Measurements from ENCODE around the gene MTA1. TPM values are rescaled to one million over a fixed set of nuclear protein-coding genes. Genes with fewer than 3 reads are reported as not detected.

MTA1 gene
- total RNA-seq, 2 donors from 2014 or later = 93.4 to 252 TPM

DNA sequence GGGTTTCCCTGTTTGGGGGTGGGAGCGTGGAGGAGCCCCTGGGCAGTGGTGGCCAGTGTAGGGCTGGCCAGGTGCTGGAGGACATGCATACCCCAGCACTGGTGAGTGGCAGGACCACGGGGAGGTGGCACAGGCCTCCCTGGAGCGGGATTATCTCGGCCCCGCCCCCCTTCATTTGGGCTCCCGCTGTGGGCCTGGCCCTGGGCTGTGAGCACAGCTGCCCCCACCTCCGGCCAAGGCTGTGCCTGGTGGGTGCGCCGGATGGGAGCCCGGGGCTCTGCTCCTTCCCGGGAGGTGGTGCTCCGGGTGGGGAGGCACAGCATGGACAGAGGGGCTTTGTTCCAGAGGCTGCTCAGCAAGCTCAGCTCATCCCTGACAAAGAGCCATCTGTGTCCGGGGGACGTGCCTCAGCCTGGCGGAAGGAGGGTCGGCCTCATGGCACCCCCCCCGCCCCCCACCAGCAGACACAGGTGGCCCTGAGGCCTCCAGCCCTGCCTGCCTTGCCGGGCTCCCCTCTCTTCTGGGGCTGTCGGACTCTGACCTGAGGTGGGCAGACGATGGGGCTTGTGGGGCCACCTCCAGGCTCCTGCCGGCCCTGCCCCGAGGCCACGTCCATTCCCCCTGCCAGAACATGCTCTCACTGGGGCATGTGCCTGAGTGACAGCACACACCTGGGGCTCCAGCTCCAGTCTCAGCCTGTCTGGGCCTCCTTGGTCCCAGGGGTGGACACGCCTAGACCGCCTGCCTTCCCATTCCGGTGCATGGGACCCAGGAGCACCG is 79.8 kb downstream of the MTA1 start:
- H3K4me3 Mint-ChIP-seq = no peak overlapping the region
- no peaks in the 10 kb centered on the region for H3K4me1 Mint-ChIP-seq (ENCODE audit: low read depth in 2 of 2)
- no peaks in the 10 kb centered on the region for H3K9me3 Mint-ChIP-seq
- H3K36me3 Mint-ChIP-seq = no peaks in the 10 kb centered on the region
- DNase-seq (ENCODE audit: low spot score) = no peak
- no peaks in the 10 kb centered on the region for H3K27me3 Mint-ChIP-seq
- no peak for ATAC-seq
- no peak overlapping the region for H3K27ac Mint-ChIP-seq

DNA sequence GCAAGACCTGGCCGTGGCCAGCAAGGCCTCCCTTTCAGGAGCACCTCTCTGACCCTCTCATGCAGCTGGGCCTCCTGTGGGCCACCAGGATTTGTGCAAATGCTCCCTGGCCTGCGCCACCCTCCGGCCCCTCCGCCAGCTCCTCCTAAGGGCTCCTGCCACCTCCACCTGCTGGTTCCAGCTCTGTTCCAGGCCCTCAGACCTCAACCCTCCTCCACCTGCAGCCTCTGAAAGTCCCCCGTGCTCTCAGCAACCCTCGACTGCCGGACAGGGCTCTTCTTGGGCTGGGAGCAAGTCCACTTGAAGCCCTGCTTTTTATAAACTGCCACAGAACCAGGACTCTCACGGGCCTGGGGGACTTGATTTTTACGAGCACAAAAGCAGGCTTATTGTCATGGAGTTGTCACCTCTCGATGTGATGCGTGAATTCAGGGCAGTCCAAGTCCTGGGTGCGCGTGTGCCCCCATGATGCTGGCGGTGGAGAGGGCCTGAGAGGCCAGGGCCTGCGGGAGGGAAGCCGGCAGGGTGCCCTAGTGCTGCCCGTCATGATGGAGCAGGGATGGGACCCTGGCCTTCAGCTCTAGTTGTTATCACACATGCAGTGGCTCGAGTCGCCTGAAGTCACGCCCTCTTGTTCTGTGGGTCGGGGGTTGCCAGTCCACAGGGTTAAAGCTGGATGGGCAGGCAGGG is 80.6 kb downstream of the MTA1 start:
- Mint-ChIP-seq H3K9me3 (no peaks in the 10 kb centered on the region), H3K27ac (no peak overlapping the region), H3K4me3 (no peak overlapping the region), H3K36me3 (no peaks in the 10 kb centered on the region), H3K27me3 (no peaks in the 10 kb centered on the region), H3K4me1 (ENCODE audit: low read depth in 2 of 2) (no peaks in the 10 kb centered on the region)
- DNase-seq (ENCODE audit: low spot score) = no peak
- no peak for ATAC-seq

DNA sequence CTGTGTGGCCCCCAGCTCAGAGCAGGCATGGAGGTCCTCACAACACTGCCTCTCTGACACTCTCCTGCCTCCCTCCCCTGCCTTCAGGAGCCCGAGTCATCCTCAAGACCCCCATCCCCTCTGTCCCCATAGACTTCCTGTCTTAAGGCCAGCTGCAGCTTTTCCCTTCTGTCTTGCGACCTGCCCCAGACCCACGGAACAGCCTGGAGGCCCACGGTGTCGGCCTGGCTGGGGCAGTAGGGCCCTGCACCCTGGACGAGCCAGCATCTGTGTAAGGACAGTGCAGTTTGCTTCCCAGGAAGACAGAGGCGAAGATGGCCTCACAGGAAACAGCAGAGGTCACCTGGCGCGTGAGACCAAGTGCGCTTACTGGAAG is 81.1 kb downstream of the MTA1 start:
- H3K9me3 Mint-ChIP-seq = no peaks in the 10 kb centered on the region
- no peaks in the 10 kb centered on the region for H3K4me1 Mint-ChIP-seq (ENCODE audit: low read depth in 2 of 2)
- ATAC-seq (no peak), DNase-seq (ENCODE audit: low spot score) (no peak)
- no peak overlapping the region for H3K27ac Mint-ChIP-seq
- no peak overlapping the region for H3K4me3 Mint-ChIP-seq
- no peaks in the 10 kb centered on the region for H3K36me3 Mint-ChIP-seq
- H3K27me3 Mint-ChIP-seq = no peaks in the 10 kb centered on the region

DNA sequence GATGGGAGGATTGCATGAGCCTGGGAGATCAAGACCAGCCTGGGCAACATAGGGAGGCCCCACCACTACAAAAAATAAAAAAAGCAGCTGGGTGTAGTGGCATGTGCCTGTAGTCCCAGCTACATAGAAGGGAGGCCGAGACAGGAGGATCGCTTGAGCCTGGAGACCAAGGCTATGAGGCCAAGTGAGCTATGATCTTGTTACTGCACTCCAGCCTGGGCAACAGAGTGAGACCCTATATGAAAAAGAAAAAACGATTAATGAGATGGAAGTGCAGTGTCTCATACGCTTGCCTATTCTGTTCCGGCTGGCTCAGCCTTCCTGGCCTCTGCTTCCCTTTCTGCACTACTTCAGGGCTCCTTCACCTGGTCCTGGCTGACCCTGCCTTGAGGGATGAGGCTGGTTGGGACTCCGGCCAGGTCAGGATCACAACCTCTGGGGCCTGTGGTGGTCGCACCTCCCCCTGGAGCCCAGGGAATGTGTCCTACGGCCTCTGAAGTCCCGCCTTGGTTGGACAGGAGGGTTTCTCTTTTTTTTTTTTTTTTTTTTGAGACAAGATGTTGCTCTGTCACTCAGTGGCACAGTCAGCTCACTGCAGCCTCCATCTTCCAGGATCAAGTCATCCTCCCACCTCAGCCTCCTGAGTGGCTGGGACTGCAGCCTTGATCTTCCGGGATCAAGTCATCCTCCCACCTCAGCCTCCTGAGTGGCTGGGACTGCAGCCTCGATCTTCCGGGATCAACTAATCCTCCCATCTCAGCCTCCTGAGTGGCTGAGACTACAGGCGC is 82.1 kb downstream of the MTA1 start:
- no peak for ATAC-seq
- H3K4me1 Mint-ChIP-seq (ENCODE audit: low read depth in 2 of 2) = no peaks in the 10 kb centered on the region
- H3K4me3 Mint-ChIP-seq = no peak overlapping the region
- H3K27ac Mint-ChIP-seq = no peak overlapping the region
- no peaks in the 10 kb centered on the region for H3K27me3 Mint-ChIP-seq
- DNase-seq (ENCODE audit: low spot score) = no peak
- no peaks in the 10 kb centered on the region for H3K36me3 Mint-ChIP-seq
- H3K9me3 Mint-ChIP-seq = no peaks in the 10 kb centered on the region

DNA sequence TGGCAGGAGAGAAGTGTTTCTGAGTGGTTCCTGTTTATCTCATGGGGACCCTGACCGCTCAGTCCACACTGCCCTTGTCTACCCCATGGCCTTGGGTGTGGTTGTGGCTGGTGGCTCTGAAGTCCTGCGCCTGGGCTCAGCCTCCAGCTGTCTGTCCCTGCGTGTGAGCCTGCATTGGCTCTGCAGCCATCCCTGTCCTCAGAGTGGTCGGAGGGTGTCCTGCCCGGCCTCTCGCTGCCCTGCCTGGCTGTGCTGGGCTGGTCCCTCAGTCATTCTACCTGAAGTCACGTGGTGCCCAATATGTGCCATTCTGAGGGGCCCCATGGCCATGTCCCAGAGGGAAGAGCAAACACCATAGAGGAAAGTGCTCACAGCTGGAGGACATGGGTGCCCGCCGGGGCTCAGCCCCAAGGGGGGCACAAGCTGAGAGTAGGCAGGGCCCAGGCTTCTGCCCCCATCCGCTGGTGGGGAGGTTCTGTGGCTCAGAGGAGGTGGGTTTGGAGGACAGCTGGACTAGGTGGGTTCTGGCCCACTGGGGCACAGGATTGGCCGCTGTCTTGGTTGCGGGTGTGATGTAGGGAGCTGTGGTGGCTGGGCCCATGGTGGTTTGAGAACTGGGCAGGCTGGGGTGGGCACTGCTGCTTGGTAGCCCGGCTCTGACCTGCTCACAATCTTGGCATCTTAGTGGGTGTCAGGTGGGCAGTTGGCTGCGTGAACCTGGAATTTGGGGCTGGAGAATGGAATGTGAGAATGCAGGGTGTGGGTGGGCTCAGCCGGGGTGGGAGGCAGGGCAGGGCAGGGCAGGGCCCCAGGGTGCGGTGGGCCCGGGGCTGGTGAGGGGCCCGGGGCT is 83.0 kb downstream of the MTA1 start:
- Mint-ChIP-seq H3K27me3 (peaks cover 0 to 4% of the 10 kb centered on the region in 2 donors), H3K4me3 (no peak overlapping the region), H3K36me3 (no peaks in the 10 kb centered on the region), H3K27ac (no peak overlapping the region), H3K9me3 (no peaks in the 10 kb centered on the region), H3K4me1 (ENCODE audit: low read depth in 2 of 2) (no peaks in the 10 kb centered on the region)
- DNase-seq (ENCODE audit: low spot score) (no peak), ATAC-seq (no peak)

DNA sequence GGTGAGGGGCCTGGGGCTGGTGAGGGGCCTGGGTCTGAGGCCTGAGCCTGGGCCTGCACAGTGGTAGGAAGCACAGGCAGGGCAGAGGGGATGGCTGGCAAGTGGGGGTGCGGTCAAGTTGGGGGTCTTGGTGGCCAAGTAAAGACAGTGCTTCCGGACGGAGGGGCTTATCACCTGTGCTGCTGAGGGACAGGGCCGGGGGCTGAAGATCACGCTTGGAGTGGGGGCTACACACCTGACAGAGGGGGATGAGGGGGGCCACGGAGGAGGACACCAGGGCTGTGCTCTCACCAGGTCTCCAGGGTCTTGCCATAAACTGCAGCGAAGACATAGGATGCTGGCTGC is 83.6 kb downstream of the MTA1 start:
- no peak for DNase-seq (ENCODE audit: low spot score)
- Mint-ChIP-seq H3K36me3 (no peaks in the 10 kb centered on the region), H3K4me1 (ENCODE audit: low read depth in 2 of 2) (no peaks in the 10 kb centered on the region), H3K9me3 (no peaks in the 10 kb centered on the region), H3K4me3 (no peak overlapping the region), H3K27ac (no peak overlapping the region), H3K27me3 (peaks cover 4 to 9% of the 10 kb centered on the region in 2 donors)
- ATAC-seq = no peak

DNA sequence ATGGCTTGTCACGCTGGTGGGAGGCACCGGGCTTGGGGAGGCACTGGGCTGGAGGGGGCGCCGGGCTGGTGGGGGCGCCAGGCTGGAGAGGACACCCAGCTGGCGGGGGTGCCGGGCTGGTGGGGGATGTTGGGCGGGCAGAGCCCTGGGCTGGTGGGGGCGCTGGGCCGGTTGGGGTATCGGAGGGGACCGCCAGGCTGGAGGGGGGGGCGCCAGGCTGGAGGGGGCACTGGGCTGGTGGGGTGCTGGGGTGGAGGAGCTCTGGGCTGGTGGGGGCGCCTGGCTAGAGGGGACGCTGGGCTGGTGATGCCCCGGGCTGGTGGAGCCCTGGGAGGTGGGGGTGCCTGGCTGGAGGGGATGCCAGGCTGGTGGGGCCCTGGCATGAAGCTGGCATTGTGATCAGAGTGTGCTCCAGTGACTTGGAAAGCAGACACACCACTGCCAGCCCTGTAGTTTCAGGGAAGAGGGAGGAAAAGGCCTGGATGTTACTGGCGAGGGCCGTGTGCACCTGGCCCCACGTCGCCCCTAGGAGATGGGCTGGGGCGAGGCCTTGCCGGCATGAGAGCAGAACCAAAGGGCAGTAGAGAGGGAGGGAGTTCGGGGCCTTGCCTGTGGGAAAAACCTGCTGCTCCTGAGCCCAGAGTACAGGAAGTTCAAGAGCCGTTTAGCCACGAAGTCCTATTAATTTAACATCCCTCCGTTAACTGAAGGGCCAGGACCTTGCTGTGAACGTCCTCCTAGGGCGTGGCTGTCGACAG is 84.5 kb downstream of the MTA1 start:
- Mint-ChIP-seq H3K9me3 (no peaks in the 10 kb centered on the region), H3K36me3 (no peaks in the 10 kb centered on the region), H3K4me3 (no peak overlapping the region), H3K27ac (no peak overlapping the region), H3K27me3 (peaks cover 9 to 16% of the 10 kb centered on the region in 2 donors), H3K4me1 (ENCODE audit: low read depth in 2 of 2) (no peaks in the 10 kb centered on the region)
- no peak for ATAC-seq
- DNase-seq (ENCODE audit: low spot score) = no peak

DNA sequence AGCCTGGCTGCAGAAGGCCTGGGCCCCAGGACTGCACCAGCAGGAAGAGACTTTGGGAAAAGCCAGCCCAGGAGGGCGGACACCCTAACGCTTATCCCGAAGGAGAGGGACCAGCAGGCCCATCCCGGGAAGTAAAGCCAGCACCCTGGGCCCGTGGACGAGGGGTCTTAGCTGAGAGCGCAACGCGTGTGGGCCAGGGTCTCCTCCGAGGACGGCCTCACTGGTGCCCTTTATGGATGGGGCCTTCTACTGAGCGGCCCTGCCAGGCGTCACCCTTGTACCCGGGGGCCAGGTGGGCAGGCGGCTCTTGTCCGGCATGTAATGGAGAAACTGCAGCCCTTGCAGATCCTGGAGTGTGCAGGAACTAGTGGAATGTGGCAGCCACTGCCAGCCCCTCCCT is 85.5 kb downstream of the MTA1 start:
- Mint-ChIP-seq H3K4me3 (no peak overlapping the region), H3K9me3 (no peaks in the 10 kb centered on the region), H3K27me3 (peaks cover 10 to 16% of the 10 kb centered on the region in 2 donors), H3K27ac (no peak overlapping the region), H3K36me3 (no peaks in the 10 kb centered on the region), H3K4me1 (ENCODE audit: low read depth in 2 of 2) (no peaks in the 10 kb centered on the region)
- no peak for DNase-seq (ENCODE audit: low spot score)
- no peak for ATAC-seq

DNA sequence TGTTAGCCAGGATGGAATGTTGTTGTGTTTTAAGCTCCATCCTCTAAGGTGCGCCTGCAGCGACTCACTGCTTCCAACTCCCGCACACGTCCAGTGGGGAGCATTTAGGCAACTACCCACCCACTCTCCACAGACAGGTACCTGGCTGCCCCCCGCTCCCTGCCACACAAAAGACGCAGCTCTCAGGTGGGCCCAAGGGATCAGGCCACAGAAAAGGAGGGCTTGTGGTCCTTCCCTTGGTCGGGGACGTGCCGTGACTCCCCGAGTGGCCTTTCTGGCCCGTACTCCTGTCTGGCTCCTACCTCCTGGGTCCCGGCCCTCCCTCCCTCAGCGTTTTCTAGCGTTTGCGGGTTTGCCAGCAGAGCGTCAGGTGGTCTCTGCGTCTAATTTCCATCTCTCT is 87.6 kb downstream of the MTA1 start:
- H3K4me1 Mint-ChIP-seq (ENCODE audit: low read depth in 2 of 2) = no peaks in the 10 kb centered on the region
- no peaks in the 10 kb centered on the region for H3K9me3 Mint-ChIP-seq
- peaks cover 13 to 23% of the 10 kb centered on the region in 2 donors for H3K27me3 Mint-ChIP-seq
- ATAC-seq = no peak
- DNase-seq (ENCODE audit: low spot score) = no peak
- no peaks in the 10 kb centered on the region for H3K36me3 Mint-ChIP-seq
- no peak overlapping the region for H3K27ac Mint-ChIP-seq
- H3K4me3 Mint-ChIP-seq = no peak overlapping the region

DNA sequence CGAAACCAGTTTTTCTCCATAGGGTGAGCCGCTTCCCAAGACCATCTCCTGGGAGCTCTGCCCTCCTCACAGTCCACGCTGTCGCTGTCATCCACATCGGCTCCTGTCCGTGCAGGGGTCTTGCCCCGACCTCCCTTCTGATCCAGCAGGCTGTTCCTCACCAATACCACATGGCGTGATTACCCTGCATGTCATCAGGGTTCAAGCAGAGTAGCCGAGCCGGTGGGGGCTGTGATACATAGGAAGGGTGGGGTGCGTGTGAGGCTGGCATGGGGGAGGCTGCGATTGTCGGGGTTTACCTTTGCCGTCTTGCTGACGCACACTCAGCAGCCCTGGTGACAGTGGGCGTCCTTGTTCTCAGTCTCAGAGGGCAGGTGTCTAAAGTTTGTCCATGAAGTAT is 88.4 kb downstream of the MTA1 start:
- DNase-seq (ENCODE audit: low spot score) (no peak), ATAC-seq (no peak)
- no peaks in the 10 kb centered on the region for H3K4me1 Mint-ChIP-seq (ENCODE audit: low read depth in 2 of 2)
- peaks cover 13 to 23% of the 10 kb centered on the region in 2 donors for H3K27me3 Mint-ChIP-seq
- H3K36me3 Mint-ChIP-seq = no peaks in the 10 kb centered on the region
- H3K27ac Mint-ChIP-seq = no peak overlapping the region
- no peak overlapping the region for H3K4me3 Mint-ChIP-seq
- no peaks in the 10 kb centered on the region for H3K9me3 Mint-ChIP-seq

DNA sequence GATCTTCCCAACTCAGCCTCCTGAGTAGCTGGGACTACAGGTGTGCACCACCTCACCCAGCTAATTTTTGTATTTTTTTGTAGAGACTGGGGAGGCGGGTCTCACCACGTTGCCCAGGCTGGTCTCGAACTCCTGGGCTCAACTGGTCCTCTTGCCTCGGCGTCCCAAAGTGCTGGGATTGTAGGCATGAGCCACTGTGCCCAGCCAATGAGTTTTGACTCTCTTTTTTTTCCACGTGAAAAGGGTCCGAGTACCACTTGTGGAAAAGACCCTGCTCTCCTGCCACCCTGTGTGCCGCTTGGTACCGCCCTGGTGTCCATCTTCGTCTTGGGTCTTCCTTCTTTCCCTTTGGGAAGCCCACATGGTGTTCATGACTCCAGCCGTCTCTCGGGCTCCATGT is 89.0 kb downstream of the MTA1 start:
- DNase-seq (ENCODE audit: low spot score) = no peak
- no peaks in the 10 kb centered on the region for H3K9me3 Mint-ChIP-seq
- peaks cover 13 to 23% of the 10 kb centered on the region in 2 donors for H3K27me3 Mint-ChIP-seq
- no peak overlapping the region for H3K27ac Mint-ChIP-seq
- no peaks in the 10 kb centered on the region for H3K4me1 Mint-ChIP-seq (ENCODE audit: low read depth in 2 of 2)
- H3K4me3 Mint-ChIP-seq = no peak overlapping the region
- no peaks in the 10 kb centered on the region for H3K36me3 Mint-ChIP-seq
- ATAC-seq = no peak

DNA sequence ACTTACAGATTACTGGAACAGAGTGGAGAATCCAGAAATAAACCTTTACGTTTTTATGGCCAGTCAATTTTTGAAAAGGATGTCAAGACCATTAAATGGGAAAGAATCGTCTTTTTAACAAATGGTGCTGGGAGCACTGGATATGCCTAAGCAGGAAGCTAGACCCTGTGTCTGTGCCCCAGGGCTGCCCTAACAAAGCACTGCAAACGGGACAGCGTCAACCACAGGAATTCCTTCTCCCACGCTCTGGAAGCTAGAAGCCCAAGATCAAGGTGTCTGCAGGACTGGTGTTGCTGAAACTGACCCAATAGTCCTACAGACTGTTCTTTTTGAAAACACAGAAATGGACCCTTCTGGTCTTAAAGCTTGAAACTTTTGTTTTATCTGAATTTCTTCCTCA is 97.5 kb downstream of the MTA1 start:
- no peak for ATAC-seq
- H3K27me3 Mint-ChIP-seq = peaks cover 19 to 37% of the 10 kb centered on the region in 2 donors
- H3K4me3 Mint-ChIP-seq = no peak overlapping the region
- H3K36me3 Mint-ChIP-seq = no peaks in the 10 kb centered on the region
- H3K4me1 Mint-ChIP-seq (ENCODE audit: low read depth in 2 of 2) = no peaks in the 10 kb centered on the region
- no peak for DNase-seq (ENCODE audit: low spot score)
- H3K27ac Mint-ChIP-seq = no peak overlapping the region
- no peaks in the 10 kb centered on the region for H3K9me3 Mint-ChIP-seq
